Esophagus muscularis mucosa (tissue), 4 donors: ENCODE results near the gene TBC1D14. TPM values are rescaled to one million over a fixed set of nuclear protein-coding genes. Genes with fewer than 3 reads are reported as not detected.

ENCODE experiments used
- DNase-seq: peaks from one replicate; pipeline ENCODE4 v3.0.0-alpha.2; 2017; ENCODE audit errors: extremely low spot score
- H3K27ac ChIP-seq, 4 donors: fragments of 200-600 bp; sonication (generic); replicated peaks in 1 of 4; 1 replicate in 3 of 4; 2 replicates in 1 of 4; pipeline ENCODE4 v1.5.1; 2016 to 2019; ENCODE audit warnings: mild to moderate bottlenecking in 1 of 4
- H3K27me3 ChIP-seq, 4 donors: fragments of 200-600 bp; sonication (generic); one replicate each; pipeline versions ENCODE4 v1.5.1 to v1.6.0; 2016 to 2019
- H3K36me3 ChIP-seq, 4 donors: fragments of 200-600 bp; sonication (generic); one replicate each; pipeline ENCODE4 v1.5.1; 2016 to 2019
- H3K4me1 ChIP-seq, 4 donors: fragments of 200-600 bp; sonication (generic); one replicate each; pipeline ENCODE4 v1.5.1; 2016 to 2019
- H3K4me3 ChIP-seq, 4 donors: fragments of 200-600 bp; sonication (generic); 1 replicate in 2 of 4; 2 replicates in 2 of 4; pipeline ENCODE4 v1.5.1; 2016 to 2019; ENCODE audit warnings: mild to moderate bottlenecking in 4 of 4, moderate library complexity in 1 of 4
- H3K9me3 ChIP-seq, 4 donors: fragments of 200-600 bp; sonication (generic); 1 replicate in 3 of 4; 2 replicates in 1 of 4; pipeline ENCODE4 v1.5.1; 2016 to 2019
- CTCF ChIP-seq, 3 experiments: fragments of 200-600 bp in 2 of 3; fragments of 450-650 bp in 1 of 3; sonication (generic) in 2 of 3; IDR thresholded peaks; one replicate each; pipeline ENCODE4 v1.5.1; 2017 to 2019; ENCODE audit warnings: antibody characterized with exemption in 3 of 3, mild to moderate bottlenecking in 2 of 3, moderate library complexity in 1 of 3
- EP300 ChIP-seq: sonication (generic); formaldehyde crosslinking; IDR thresholded peaks from one replicate; pipeline ENCODE4 v1.6.1; 2017; ENCODE audit warnings: antibody characterized with exemption
- POLR2A ChIP-seq: fragments of 450-650 bp; IDR thresholded peaks from one replicate; pipeline ENCODE4 v1.6.1; 2017; ENCODE audit warnings: antibody characterized with exemption, moderate library complexity, mild to moderate bottlenecking, low read depth
- POLR2AphosphoS5 ChIP-seq, 2 donors: sonication (generic); formaldehyde crosslinking; IDR thresholded peaks; one replicate each; pipeline ENCODE4 v1.6.1; 2017; ENCODE audit warnings: antibody characterized with exemption in 2 of 2
- WGBS: methylation state at CpG from one replicate; pipeline ENCODE4 v1.1.5; 2018; 5-methylcytosine and 5-hydroxymethylcytosine counted together
- intact Hi-C: fragments of 100-400 bp; cut with DNase I; formaldehyde crosslinking; loops from one replicate; pipeline ENCODE4 v1.15.1; 2023
- total RNA-seq, 4 donors: library from RNA; depleted of rRNA; stranded (reverse); fragments of >200 nt; gene quantifications; one replicate each; pipeline versions ENCODE4 v1.1.0 to v1.2.1, GENCODE V29; 2016

The TBC1D14 gene
- total RNA-seq, 4 donors from 2014 or later, result 37.0 to 49.4 (median 44.2) TPM

DNA sequence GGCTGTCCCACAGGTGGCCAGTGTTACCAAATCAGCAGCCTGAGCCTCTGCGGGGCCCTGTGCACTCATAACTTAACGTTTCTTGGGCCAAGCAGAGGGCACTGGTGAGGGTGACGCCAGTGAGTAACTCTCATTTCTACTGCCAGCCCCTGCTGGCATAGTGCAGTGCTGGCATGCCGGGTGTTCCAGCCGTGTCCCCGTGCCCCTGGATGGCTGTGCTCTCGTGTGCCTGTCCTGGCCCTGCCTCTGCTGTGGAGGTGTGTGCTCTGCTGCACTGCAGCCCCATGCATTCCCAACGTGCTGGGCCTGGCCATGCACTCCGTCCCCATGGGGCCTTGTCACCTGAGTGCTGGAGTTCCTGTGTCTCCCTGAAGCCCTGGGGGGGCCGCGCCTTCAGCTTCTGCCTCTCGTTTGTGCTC lies 14.7 kb downstream of the TBC1D14 start:
- H3K27me3 ChIP-seq, result no peaks in the 10 kb centered on the region
- TF ChIP-seq EP300, result no peak
- TF ChIP-seq POLR2A, result no peak
- no peak for TF ChIP-seq CTCF (IDR thresholded peaks at IDR 0.05)
- no peak for TF ChIP-seq POLR2AphosphoS5 (IDR thresholded peaks at IDR 0.05)
- peaks cover 10 to 34% (median 28%) of the 10 kb centered on the region in 4 donors for H3K36me3 ChIP-seq
- DNase-seq, result no peak
- H3K4me1 ChIP-seq, result peaks cover 6 to 41% (median 22%) of the 10 kb centered on the region in 4 donors
- H3K27ac ChIP-seq, result peak overlapping the region in 3 of 4 donors; percentile 36 to 44 (median 41)
- intact Hi-C loops, result no loop called here
- H3K4me3 ChIP-seq, result no peak overlapping the region
- no peaks in the 10 kb centered on the region for H3K9me3 ChIP-seq
- 80% methylated on average over 3 of the region's 12 CpGs for WGBS

DNA sequence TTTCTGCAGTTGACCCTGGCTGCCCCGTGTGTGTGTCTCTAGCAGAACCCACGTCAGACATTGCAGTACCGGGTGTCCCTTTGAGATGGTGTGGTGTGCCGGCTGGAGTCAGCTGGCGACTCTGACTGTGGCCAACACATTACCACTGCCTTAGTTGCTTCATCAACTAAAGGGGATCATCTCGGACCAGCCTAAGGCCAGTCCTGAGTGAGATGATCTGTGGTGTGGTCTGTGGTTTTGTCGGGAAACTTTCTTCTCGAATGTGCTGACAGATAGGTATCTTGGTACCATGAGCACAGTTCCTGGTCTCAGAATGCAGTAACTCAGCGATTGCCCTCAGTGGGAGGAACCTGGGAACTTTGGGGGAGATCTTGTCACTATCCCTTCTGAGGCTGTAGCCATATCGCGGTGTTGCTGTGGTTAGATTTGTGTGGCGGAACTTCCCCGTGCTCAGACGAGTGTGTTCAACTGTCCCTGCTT lies 15.8 kb downstream of the TBC1D14 start:
- intact Hi-C loops, result no loop called here
- TF ChIP-seq EP300, result peak; percentile 65
- peak; percentile 42 for TF ChIP-seq POLR2AphosphoS5 (IDR thresholded peaks at IDR 0.05)
- TF ChIP-seq CTCF (IDR thresholded peaks at IDR 0.05), result no peak
- peak; percentile 18 for TF ChIP-seq POLR2A
- peak overlapping the region; percentile 17 to 44 (median 33) for H3K27ac ChIP-seq
- H3K36me3 ChIP-seq, result peaks cover 10 to 34% (median 28%) of the 10 kb centered on the region in 4 donors
- WGBS, result 86% methylated on average over 14 of the region's 14 CpGs
- H3K9me3 ChIP-seq, result no peaks in the 10 kb centered on the region
- peaks cover 9 to 44% (median 23%) of the 10 kb centered on the region in 4 donors for H3K4me1 ChIP-seq
- DNase-seq, result no peak
- no peak overlapping the region for H3K4me3 ChIP-seq
- H3K27me3 ChIP-seq, result no peaks in the 10 kb centered on the region

GRCh38 chr4:6926081-6926480 lies 16.5 kb downstream of the TBC1D14 start:
- Histone ChIP-seq H3K9me3 (no peaks in the 10 kb centered on the region), H3K36me3 (peaks cover 10 to 34% (median 28%) of the 10 kb centered on the region in 4 donors), H3K4me3 (no peak overlapping the region), H3K4me1 (peaks cover 9 to 40% (median 22%) of the 10 kb centered on the region in 4 donors), H3K27me3 (no peaks in the 10 kb centered on the region), H3K27ac (peak overlapping the region; percentile 17 to 52 (median 33))
- DNase-seq, result no peak
- 87% methylated on average over 19 of the region's 19 CpGs for WGBS
- intact Hi-C loops, result no loop called here
- TF ChIP-seq POLR2A, result no peak
- peak in 1 of 2 donors; percentile 22 for TF ChIP-seq POLR2AphosphoS5 (IDR thresholded peaks at IDR 0.05)

- TF ChIP-seq EP300 (no peak), POLR2AphosphoS5 (IDR thresholded peaks at IDR 0.05) (peak in 1 of 2 donors; percentile 43), CTCF (IDR thresholded peaks at IDR 0.05) (no peak), POLR2A (peak; percentile 32)
- H3K27me3 ChIP-seq, result no peaks in the 10 kb centered on the region
- no peak overlapping the region for H3K4me3 ChIP-seq
- DNase-seq, result no peak
- WGBS, result 80% methylated on average over 12 of the region's 13 CpGs
- peak overlapping the region; percentile 42 to 57 (median 52) for H3K27ac ChIP-seq
- no peaks in the 10 kb centered on the region for H3K9me3 ChIP-seq
- intact Hi-C loops, result no loop called here
- H3K4me1 ChIP-seq, result peaks cover 9 to 40% (median 22%) of the 10 kb centered on the region in 4 donors
- H3K36me3 ChIP-seq, result peaks cover 10 to 34% (median 28%) of the 10 kb centered on the region in 4 donors
These were observed 17.3 kb downstream of the TBC1D14 start for GRCh38 chr4:6926681-6927478.

DNA sequence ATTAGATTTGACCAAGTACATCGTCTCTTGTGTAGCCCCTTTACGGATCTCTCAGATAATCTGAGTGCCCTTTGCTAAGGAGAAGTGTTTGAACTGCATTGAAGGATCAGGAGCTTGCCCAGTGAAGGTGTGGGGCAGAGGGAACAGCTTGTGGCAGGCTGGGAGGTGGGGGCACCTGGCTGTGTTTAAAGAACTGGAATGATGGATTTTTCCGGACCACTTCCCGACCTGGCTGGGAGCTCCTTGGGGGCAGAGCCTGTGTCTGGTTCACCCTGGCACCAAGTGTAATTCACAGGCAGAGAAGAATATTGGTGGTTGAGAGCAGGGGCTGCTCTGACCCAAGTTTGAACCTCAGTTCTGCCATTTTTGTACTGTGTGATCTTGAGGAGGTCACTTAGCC lies 18.5 kb downstream of the TBC1D14 start:
- TF ChIP-seq POLR2AphosphoS5 (IDR thresholded peaks at IDR 0.05), result no peak
- TF ChIP-seq POLR2A, result no peak
- no peak for TF ChIP-seq CTCF (IDR thresholded peaks at IDR 0.05)
- TF ChIP-seq EP300, result no peak
- Histone ChIP-seq H3K27ac (no peak overlapping the region), H3K4me1 (peaks cover 9 to 40% (median 22%) of the 10 kb centered on the region in 4 donors), H3K36me3 (peaks cover 10 to 34% (median 28%) of the 10 kb centered on the region in 4 donors), H3K4me3 (no peak overlapping the region), H3K27me3 (no peaks in the 10 kb centered on the region), H3K9me3 (no peaks in the 10 kb centered on the region)
- 92% methylated on average over 4 of the region's 4 CpGs for WGBS
- DNase-seq, result no peak
- intact Hi-C loops, result no loop called here
